ENCODE measurements around the gene FMO5. TPM values are rescaled to one million over a fixed set of nuclear protein-coding genes. Genes with fewer than 3 reads are reported as not detected.

Gene FMO5
- total RNA-seq, 1 donor from 2014 or later = 1.8 TPM

- H3K27me3 Mint-ChIP-seq (ENCODE audit: low read depth) = no peaks in the 10 kb centered on the region
- TF ChIP-seq, protein P1, sequence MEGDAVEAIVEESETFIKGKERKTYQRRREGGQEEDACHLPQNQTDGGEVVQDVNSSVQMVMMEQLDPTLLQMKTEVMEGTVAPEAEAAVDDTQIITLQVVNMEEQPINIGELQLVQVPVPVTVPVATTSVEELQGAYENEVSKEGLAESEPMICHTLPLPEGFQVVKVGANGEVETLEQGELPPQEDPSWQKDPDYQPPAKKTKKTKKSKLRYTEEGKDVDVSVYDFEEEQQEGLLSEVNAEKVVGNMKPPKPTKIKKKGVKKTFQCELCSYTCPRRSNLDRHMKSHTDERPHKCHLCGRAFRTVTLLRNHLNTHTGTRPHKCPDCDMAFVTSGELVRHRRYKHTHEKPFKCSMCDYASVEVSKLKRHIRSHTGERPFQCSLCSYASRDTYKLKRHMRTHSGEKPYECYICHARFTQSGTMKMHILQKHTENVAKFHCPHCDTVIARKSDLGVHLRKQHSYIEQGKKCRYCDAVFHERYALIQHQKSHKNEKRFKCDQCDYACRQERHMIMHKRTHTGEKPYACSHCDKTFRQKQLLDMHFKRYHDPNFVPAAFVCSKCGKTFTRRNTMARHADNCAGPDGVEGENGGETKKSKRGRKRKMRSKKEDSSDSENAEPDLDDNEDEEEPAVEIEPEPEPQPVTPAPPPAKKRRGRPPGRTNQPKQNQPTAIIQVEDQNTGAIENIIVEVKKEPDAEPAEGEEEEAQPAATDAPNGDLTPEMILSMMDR (IDR thresholded peaks at IDR 0.05) = no peak
- H3K9me3 Mint-ChIP-seq (ENCODE audit: low read depth) = no peaks in the 10 kb centered on the region
- H3K27ac Mint-ChIP-seq (ENCODE audit: unreplicated experiment) = no peak overlapping the region
- H3K4me3 Mint-ChIP-seq (ENCODE audit: unreplicated experiment) = no peak overlapping the region
- H3K36me3 Mint-ChIP-seq (ENCODE audit: low read depth) = peaks cover 27% of the 10 kb centered on the region
- H3K4me1 Mint-ChIP-seq (ENCODE audit: low read depth) = no peaks in the 10 kb centered on the region
- no peak for DNase-seq (ENCODE audit: low spot score)
Measured at GRCh38 chr1:147152772-147153171, 72.4 kb downstream of the FMO5 start.

DNA sequence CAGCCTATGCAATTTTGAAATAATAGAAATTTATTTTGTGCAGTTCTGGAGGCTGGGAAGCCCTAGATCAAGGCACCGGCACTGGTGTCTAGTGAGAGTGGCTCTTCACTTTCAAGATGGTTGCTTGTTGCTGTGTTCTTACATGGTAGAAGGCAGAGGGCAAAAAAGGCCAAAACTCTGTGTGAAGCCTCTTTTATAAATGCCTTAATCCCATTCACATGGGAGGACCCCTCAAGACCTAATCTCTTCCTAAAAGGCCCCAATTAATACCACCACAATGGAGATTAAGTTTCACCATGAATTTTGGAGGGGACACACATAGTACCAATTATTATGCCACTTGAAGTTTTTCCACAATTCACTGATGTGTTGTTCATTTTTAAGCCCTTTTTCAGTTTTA lies 73.9 kb downstream of the FMO5 start:
- Mint-ChIP-seq H3K27me3 (ENCODE audit: low read depth) (no peaks in the 10 kb centered on the region), H3K27ac (ENCODE audit: unreplicated experiment) (no peak overlapping the region), H3K36me3 (ENCODE audit: low read depth) (peaks cover 14% of the 10 kb centered on the region), H3K4me1 (ENCODE audit: low read depth) (no peaks in the 10 kb centered on the region), H3K9me3 (ENCODE audit: low read depth) (no peaks in the 10 kb centered on the region), H3K4me3 (ENCODE audit: unreplicated experiment) (no peak overlapping the region)
- TF ChIP-seq, protein P1 (IDR thresholded peaks at IDR 0.05) = no peak
- DNase-seq (ENCODE audit: low spot score) = no peak

GRCh38 chr1:147142886-147143285 lies 82.3 kb downstream of the FMO5 start:
- TF ChIP-seq, protein P1 (IDR thresholded peaks at IDR 0.05) = no peak
- no peaks in the 10 kb centered on the region for H3K4me1 Mint-ChIP-seq (ENCODE audit: low read depth)
- no peak for DNase-seq (ENCODE audit: low spot score)
- H3K36me3 Mint-ChIP-seq (ENCODE audit: low read depth) = peaks cover 4% of the 10 kb centered on the region
- no peak overlapping the region for H3K27ac Mint-ChIP-seq (ENCODE audit: unreplicated experiment)
- peaks cover 28% of the 10 kb centered on the region for H3K27me3 Mint-ChIP-seq (ENCODE audit: low read depth)
- peaks cover 9% of the 10 kb centered on the region for H3K9me3 Mint-ChIP-seq (ENCODE audit: low read depth)
- no peak overlapping the region for H3K4me3 Mint-ChIP-seq (ENCODE audit: unreplicated experiment)

Other genes with a start within 250 kb of the FMO5 start
- 24.3 to 30.8 TPM (median 29.5 TPM) in 3 replicates for gene PRKAB2, start 52.9 kb downstream of the FMO5 start, total RNA-seq
- gene CHD1L, start 17.3 kb upstream of the FMO5 start, total RNA-seq = 34.5 to 42.1 TPM (median 38.3 TPM) in 3 replicates

All from chondrocyte (in vitro differentiated cells).